IMR-90 (cell line): Measurements from ENCODE around the gene DCST2.

ENCODE experiments used
- MAFK ChIP-seq: IDR thresholded peaks from 2 replicates; pipeline ENCODE4 v1.6.1; 2012; ENCODE audit warnings: low read depth, low read length, improper control_type of control experiment
- NFE2L2 ChIP-seq: fragments of 150-350 bp; IDR thresholded peaks from 2 replicates; pipeline ENCODE4 v1.6.1; 2016; ENCODE audit warnings: low read depth, mild to moderate bottlenecking, low read length
- POLR2A ChIP-seq: IDR thresholded peaks from 2 replicates; pipeline ENCODE4 v1.6.1; 2012; ENCODE audit warnings: mild to moderate bottlenecking, low read depth, low read length
- RAD21 ChIP-seq: IDR thresholded peaks from 2 replicates; pipeline ENCODE4 v1.6.1; 2012; ENCODE audit warnings: low read length, improper control_type of control experiment
- RCOR1 ChIP-seq: IDR thresholded peaks from 2 replicates; pipeline ENCODE4 v1.6.1; 2012; ENCODE audit warnings: mild to moderate bottlenecking, low read length, improper control_type of control experiment; ENCODE audit not compliant: insufficient replicate concordance
- TF ChIP-seq, protein P1 (sequence below): conservative IDR thresholded peaks from 2 replicates; pipeline ENCODE4 v1.5.1; 2012; ENCODE audit warnings: mild to moderate bottlenecking, low read depth, low read length, improper control_type of control experiment

DNA sequence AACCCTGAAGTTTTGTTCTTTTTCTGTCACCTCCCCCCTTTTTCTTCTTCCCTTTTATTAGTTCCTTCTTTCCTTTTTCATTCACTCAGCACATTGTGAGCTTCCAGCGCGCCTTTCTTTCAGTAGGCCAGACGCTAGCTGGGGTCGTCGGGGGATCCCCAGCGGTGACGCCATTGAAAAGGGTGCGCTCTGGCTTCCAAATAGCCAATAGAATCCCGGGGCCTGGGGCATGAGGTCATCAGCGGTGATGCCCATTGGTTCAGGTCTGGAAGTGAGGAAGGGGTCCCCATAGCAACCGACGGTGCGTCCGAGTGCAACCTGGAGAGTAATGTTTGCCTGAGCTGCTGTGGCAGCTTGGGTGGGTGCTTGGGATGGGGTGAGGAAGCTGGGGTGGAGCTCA lies 38.1 kb upstream of the DCST2 start:
- TF ChIP-seq, protein P1, sequence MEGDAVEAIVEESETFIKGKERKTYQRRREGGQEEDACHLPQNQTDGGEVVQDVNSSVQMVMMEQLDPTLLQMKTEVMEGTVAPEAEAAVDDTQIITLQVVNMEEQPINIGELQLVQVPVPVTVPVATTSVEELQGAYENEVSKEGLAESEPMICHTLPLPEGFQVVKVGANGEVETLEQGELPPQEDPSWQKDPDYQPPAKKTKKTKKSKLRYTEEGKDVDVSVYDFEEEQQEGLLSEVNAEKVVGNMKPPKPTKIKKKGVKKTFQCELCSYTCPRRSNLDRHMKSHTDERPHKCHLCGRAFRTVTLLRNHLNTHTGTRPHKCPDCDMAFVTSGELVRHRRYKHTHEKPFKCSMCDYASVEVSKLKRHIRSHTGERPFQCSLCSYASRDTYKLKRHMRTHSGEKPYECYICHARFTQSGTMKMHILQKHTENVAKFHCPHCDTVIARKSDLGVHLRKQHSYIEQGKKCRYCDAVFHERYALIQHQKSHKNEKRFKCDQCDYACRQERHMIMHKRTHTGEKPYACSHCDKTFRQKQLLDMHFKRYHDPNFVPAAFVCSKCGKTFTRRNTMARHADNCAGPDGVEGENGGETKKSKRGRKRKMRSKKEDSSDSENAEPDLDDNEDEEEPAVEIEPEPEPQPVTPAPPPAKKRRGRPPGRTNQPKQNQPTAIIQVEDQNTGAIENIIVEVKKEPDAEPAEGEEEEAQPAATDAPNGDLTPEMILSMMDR = no peak
- TF ChIP-seq RAD21 = no peak
- no peak for TF ChIP-seq POLR2A
- TF ChIP-seq MAFK = no peak
- TF ChIP-seq RCOR1 = no peak
- no peak for TF ChIP-seq NFE2L2
